GM18519 (cell line): ENCODE results near the gene TESK2.
A peak's percentile ranks its signal among the peaks of the same experiment; 100 is the strongest.

Source experiments
- ATAC-seq: cut with Tn5 transposase; IDR thresholded peaks from one replicate; pipeline ENCODE4 v1.9.1; 2021; ENCODE audit warnings: mild to moderate bottlenecking, moderate library complexity; ENCODE audit not compliant: unreplicated experiment, low FRiP score

TESK2 gene

DNA sequence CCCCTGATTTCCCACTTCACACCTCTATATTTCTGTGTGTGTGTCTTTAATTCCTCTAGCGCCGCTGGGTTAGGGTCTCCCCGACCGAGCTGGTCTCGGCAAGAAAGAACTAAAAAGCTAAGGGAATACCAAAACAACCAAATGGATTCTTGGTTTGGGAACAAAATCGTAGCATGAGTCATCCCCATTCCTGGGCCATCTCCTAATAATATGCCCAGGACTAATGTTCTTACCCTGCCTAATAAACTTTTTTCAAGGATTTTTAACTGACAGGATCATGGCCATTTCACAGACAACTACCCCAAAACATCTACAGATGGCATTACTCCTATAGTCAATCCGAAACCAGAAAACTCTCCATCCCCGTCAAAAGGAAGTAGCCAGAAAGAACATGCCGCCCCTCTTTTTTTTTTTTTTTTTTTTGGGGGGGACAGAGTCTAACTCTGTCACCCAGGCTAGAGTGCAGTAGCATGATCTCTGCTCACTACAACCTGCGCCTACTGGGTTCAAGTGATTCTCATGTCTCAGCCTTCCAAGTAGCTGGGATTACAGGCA lies 168.4 kb downstream of the TESK2 start:
- no peak for ATAC-seq

DNA sequence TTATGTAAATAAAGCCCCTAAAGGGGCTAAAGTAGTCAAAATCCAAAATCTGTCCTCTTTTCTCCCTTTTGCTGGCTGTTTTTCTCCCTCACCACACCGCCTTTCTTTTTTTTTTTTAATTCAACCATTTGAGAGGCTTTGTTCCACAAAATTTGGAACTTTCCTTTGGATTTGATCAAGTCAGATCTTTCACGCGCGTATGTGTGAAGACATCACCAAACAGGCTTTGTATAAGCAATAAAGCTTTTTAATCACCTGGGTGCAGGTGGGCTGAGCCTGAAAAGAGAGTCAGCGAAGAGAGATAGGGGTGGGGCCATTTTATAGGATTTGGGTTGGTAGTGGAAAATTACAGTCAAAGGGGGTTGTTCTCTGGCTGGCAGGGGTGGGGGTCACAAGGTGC lies 169.5 kb downstream of the TESK2 start:
- no peak for ATAC-seq

DNA sequence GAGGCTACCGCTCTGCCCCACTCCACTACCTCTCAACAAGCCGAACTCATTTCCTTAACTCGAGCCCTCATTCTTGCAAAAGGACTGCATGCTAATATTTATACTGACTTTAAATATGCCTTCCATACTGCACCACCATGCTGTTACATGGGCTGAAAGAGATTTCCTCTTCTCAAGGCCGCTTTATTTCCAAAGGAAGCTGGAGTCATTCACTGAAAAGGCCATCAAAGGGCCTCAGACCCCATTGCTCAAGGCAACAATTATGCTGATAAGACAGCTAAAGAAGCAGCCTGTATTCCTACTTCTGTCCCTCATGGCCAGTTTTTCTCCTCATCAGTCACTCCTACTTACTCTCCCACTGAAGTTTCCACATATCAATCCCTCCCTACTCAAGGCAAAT lies 171.2 kb downstream of the TESK2 start:
- ATAC-seq, result no peak

DNA sequence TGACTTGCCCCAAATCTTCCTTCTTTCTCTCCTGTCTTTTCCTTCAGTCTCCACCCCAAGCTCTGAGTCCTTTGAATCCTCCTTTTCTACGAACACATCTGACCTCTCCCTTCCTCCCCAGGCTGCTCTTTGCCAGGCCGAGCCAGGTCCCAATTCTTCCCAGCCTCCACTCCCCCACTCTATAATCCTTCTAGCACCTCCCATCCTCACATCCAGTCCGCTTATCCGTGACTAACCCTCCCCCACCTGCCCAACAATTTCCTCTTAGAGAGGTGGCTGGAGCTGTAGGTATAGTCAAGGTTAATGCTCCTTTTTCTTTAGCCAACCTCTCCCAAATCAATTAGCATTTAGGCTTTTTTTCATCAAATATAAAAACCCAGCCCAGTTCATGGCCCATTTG lies 173.8 kb downstream of the TESK2 start:
- ATAC-seq, result no peak

GRCh38 chr1:45314266-45314665 lies 176.7 kb downstream of the TESK2 start:
- ATAC-seq, result no peak

DNA sequence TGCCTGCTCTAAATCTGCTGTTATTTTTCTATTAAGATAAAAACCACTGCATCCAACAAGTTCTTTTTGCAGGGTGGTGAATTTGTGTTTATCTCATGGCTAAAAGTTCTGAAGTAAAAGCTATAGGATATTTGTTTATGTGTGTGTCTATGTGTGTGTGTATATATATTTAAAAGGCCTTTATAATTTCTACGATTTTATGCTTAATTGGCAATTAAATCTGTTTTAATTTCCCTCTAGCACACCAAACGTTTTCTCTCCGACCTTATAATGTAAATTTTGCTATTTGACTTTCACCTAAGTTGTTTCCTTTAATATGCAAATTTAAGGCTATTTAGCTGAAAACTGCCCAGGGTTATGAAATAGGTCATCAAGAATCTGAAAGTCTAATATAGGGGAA lies 184.1 kb downstream of the TESK2 start:
- ATAC-seq, result no peak

- no peak for ATAC-seq
These were observed 184.6 kb downstream of the TESK2 start for GRCh38 chr1:45306319-45306718.

DNA sequence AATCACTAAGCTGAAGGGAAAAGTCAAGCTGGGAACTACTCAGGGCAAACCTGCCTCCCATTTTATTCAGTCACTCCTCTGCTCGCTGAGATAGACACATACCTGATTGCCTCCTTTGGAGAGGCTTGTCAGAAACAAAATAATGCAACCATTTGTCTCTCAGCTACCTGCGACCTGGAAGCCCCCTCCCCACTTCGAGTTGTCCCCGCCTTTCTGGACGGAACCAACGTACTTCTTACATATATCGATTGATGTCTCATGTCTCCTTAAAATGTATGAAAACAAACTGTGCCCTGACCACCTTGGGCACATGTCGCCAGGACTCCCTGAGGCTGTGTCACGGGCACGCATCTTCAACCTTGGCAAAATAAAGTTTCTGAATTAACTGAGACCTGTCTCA lies 185.7 kb downstream of the TESK2 start:
- ATAC-seq, result no peak

DNA sequence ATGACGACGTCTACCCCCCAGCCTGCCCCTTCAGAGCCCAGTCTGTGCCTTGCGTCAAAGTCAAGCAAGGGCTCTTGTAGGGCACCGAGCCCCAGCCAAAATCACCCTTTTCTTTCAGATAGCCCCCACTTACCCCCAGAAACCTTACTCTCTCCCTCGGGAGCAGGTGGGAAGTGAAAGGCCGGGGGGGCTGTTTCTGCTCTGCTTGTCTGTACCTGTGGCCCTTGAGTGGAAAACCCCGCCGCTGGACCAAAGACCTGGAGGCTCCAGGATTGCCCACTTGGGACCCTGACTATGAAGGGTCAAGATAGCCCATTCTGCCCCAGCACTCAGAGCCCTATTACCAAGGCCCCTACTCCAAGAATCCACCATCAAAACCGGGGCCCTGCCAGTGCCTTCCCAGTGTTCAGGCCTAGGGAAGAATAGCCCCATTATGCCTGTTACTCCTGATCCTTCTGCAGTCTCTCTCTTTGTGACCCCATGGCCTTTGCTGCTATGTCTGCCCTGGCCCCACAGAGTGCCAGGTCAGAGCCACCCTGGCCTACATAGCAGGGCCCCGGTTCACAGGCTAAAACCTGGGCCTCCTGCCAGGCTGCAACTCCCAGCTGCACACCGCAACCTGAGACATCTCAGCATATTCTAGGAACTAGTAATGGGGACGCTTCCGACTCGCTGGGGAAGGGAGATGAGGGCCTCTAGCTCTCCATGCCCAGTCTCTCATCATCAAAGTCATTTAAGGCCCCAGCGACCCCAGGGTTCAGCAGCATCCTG lies 186.5 kb downstream of the TESK2 start:
- ATAC-seq, result no peak

GRCh38 chr1:45303520-45304310 lies 187.2 kb downstream of the TESK2 start:
- peak; percentile 43 for ATAC-seq

- ATAC-seq, result no peak
These were observed 188.3 kb downstream of the TESK2 start for GRCh38 chr1:45302505-45303150.

GRCh38 chr1:45300669-45300997 lies 190.3 kb downstream of the TESK2 start:
- ATAC-seq, result no peak

DNA sequence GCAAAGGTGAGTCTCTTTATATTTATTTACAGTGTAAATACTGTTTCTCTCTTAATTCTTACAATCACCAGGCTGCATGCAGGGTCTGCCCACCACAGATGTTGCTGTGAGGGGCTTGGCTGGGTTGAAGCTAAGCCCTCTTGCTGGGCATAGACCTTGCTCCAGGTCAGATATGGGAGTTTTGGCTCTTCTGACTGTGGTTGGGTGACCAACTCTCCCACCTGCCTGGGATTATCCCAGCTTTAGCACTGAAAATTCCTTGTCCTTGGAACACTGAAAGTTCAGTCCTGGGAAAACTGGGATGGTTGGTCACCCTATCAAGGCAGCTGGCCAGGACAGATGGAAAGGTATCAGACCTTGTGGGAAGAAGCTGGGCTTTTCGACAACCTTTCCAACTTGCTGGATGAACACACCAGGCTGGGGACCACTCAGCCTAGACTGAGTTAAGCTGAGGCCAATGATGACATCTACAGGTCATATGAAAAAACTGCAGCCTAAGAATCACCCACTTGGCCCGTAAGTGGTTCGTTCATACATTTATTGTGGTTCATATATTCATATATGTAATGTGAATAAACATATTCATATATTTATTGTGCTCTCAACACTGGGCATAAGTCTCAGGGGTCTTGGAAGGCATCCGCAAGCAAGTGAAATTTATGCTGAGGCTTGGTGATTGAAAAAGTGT lies 190.8 kb downstream of the TESK2 start:
- no peak for ATAC-seq

DNA sequence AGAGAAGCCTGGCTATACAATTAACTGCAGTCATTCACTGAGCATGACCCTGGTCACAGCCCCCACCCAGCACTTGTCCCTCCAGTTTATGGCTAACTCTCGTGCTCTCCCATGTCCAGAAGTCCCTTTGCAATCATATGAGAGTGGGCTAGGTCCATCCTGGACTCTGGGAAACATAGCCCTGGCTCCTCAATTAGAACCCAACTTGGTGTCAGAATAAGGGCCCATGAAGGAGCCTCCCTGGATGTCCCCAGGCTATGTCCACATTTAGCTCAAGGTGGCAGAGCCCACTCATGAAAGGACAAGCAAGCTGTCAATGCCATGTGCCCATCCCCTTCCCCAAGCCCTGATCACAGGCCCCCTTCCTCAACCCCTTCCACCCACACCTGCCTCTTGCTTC lies 191.7 kb downstream of the TESK2 start:
- ATAC-seq, result no peak

- no peak for ATAC-seq
These were observed 193.2 kb downstream of the TESK2 start for GRCh38 chr1:45297666-45298356.
